ENCODE results near the gene DOCK2.

DOCK2 gene

DNA sequence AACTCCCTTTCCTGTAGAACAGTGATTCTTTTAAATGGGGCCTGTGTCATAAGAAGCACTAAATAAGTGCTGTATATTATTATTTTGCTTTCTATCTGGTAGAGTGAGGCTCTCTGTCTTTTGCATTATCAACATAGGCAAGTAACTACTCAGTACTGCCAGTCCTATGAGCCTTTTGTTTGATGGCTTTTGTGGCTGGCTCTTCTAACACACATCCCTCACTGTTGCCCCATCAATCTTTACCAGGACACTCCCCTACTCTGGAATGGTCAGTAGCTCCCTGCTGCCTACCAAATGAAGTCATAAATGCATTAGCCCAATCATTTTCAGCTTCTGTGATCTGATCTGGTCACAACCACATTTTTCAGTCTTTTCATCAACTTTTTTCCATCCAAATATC, 205.6 kb downstream of the DOCK2 start:
- no peak overlapping the region for H3K4me3 ChIP-seq (replicated peaks; ENCODE audit: low read depth, low read length)
- no peak for TF ChIP-seq CTCF (IDR thresholded peaks at IDR 0.05; ENCODE audit: low read length, missing control alignments)
- DNase-seq (ENCODE audit: low read depth) = no peak

GRCh38 chr5:169847519-169847918, 210.4 kb downstream of the DOCK2 start:
- TF ChIP-seq CTCF (IDR thresholded peaks at IDR 0.05; ENCODE audit: low read length, missing control alignments) = no peak
- no peak overlapping the region for H3K4me3 ChIP-seq (replicated peaks; ENCODE audit: low read depth, low read length)
- no peak for DNase-seq (ENCODE audit: low read depth)

DNA sequence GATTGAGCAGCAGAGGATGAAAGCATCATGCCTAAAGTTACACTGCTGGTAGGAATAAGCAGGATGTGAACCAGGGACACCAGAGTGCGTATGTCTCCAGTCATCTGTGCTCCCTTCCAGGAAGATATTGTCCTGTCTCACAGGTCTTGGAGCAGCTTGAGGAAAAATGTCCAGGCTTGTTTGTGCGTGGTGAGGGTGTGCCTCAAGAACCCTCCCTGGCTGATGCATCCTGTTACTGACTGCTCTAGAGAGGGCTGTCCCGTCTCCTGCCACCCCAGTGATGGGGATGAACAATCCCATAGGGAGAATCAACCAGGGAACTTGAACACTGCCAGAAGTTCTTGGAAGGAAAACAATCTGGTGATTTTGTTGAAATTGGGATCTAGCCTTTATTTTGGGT, 211.2 kb downstream of the DOCK2 start:
- no peak for DNase-seq (ENCODE audit: low read depth)
- no peak for TF ChIP-seq CTCF (IDR thresholded peaks at IDR 0.05; ENCODE audit: low read length, missing control alignments)
- no peak overlapping the region for H3K4me3 ChIP-seq (replicated peaks; ENCODE audit: low read depth, low read length)

- no peak for TF ChIP-seq CTCF (IDR thresholded peaks at IDR 0.05; ENCODE audit: low read length, missing control alignments)
- H3K4me3 ChIP-seq (replicated peaks; ENCODE audit: low read depth, low read length) = no peak overlapping the region
- no peak for DNase-seq (ENCODE audit: low read depth)
These were observed 211.7 kb downstream of the DOCK2 start for GRCh38 chr5:169848792-169849191.

GRCh38 chr5:169850409-169850808, 213.3 kb downstream of the DOCK2 start:
- DNase-seq (ENCODE audit: low read depth) = no peak
- TF ChIP-seq CTCF (IDR thresholded peaks at IDR 0.05; ENCODE audit: low read length, missing control alignments) = peak; percentile 28
- H3K4me3 ChIP-seq (replicated peaks; ENCODE audit: low read depth, low read length) = no peak overlapping the region

DNA sequence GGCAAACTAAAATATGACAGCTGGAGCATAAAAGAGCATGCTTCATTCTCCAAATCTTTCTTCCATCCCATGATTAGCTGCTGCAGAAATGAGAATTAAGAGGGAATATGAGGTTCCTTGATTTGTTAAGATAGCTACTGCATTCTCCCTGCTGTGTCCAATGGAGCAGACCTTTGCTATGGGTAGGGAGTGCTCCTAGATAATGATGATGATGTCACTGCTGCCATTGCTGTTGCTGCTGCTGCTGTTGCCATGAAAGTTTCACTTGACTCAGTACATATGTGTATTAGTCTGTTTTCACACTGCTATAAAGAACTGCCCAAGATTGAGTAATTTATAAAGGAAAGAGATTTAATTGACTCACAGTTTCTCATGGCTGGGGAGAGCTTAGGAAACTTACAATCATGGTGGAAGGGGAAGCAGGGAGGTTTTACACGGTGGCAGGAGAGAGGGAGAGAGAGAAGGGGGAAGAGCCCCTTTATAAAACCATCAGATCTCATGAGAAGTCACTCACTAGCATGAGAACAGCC, 214.3 kb downstream of the DOCK2 start:
- no peak overlapping the region for H3K4me3 ChIP-seq (replicated peaks; ENCODE audit: low read depth, low read length)
- DNase-seq (ENCODE audit: low read depth) = no peak
- no peak for TF ChIP-seq CTCF (IDR thresholded peaks at IDR 0.05; ENCODE audit: low read length, missing control alignments)

- no peak for TF ChIP-seq CTCF (IDR thresholded peaks at IDR 0.05; ENCODE audit: low read length, missing control alignments)
- DNase-seq (ENCODE audit: low read depth) = peak; percentile 82
- H3K4me3 ChIP-seq (replicated peaks; ENCODE audit: low read depth, low read length) = no peak overlapping the region
These were observed 219.5 kb downstream of the DOCK2 start for GRCh38 chr5:169856571-169856970.
